Effector memory CD8-positive, alpha-beta T cell (primary cell): Measurements from ENCODE around the gene MAP1LC3B2.

Source experiments
- ATAC-seq: fragments of 150-1000 bp; cut with Tn5 transposase; replicated peaks from 2 replicates; pipeline ENCODE4 v1.10.0; 2021; ENCODE audit warnings: mild to moderate bottlenecking, moderate library complexity
- DNase-seq, 3 experiments: peaks; one replicate each; pipeline ENCODE4 v3.0.0; 2021
- H3K27ac Mint-ChIP-seq, 2 donors: one replicate each; pipeline ENCODE4 v1.8.0; 2022; ENCODE audit warnings: mild to moderate bottlenecking in 2 of 2, mixed read lengths in 2 of 2, moderate library complexity in 2 of 2
- H3K27me3 Mint-ChIP-seq, 2 donors: one replicate each; pipeline ENCODE4 v1.8.0; 2022; ENCODE audit warnings: mixed read lengths in 2 of 2
- H3K36me3 Mint-ChIP-seq: one replicate; pipeline ENCODE4 v1.8.0; 2022; ENCODE audit warnings: mild to moderate bottlenecking, moderate library complexity, mixed read lengths; ENCODE audit not compliant: insufficient read depth
- H3K4me1 Mint-ChIP-seq, 2 donors: one replicate each; pipeline ENCODE4 v1.8.0; 2022; ENCODE audit warnings: low read depth in 2 of 2, mixed read lengths in 2 of 2
- H3K4me3 Mint-ChIP-seq, 2 donors: one replicate each; pipeline ENCODE4 v1.8.0; 2022; ENCODE audit warnings: mild to moderate bottlenecking in 2 of 2, mixed read lengths in 2 of 2, moderate library complexity in 2 of 2
- H3K9me3 Mint-ChIP-seq, 2 donors: one replicate each; pipeline ENCODE4 v1.8.0; 2022; ENCODE audit warnings: mixed read lengths in 2 of 2

Gene MAP1LC3B2

DNA sequence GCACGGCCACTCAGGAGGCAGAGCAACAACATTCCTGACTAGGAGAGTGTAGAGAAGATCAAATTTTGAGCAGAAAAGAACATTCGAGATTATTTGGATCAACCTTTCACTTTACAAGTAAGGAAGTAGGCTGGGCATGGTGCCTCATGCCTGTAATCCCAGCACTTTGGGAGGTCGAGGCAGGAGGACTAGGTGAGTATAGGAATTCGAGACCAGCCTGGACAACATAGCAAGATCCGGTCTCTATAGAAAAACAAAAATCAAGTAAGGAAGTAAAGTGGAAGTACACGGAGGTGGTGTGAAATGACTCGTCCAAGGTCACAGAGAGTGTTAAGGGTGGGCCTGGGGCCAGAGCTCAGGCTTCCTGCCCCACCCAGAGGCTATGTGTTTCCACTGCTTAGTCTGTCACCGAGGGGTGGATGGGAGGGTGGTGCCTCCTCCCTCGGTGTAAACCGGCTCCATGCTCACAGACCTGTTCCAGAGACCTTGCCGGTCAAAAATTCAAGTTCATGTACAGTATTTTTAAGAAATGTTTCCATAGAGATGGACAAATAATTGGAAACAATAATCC, 51.9 kb downstream of the MAP1LC3B2 start:
- ATAC-seq (no peak), DNase-seq (no peak)
- Mint-ChIP-seq H3K4me3 (no peak overlapping the region), H3K4me1 (peaks cover 3 to 7% of the 10 kb centered on the region in 2 donors), H3K27ac (peak overlapping the region in 1 of 2 donors; percentile 5), H3K36me3 (no peaks in the 10 kb centered on the region), H3K27me3 (peaks cover 0 to 46% of the 10 kb centered on the region in 2 donors), H3K9me3 (no peaks in the 10 kb centered on the region)

DNA sequence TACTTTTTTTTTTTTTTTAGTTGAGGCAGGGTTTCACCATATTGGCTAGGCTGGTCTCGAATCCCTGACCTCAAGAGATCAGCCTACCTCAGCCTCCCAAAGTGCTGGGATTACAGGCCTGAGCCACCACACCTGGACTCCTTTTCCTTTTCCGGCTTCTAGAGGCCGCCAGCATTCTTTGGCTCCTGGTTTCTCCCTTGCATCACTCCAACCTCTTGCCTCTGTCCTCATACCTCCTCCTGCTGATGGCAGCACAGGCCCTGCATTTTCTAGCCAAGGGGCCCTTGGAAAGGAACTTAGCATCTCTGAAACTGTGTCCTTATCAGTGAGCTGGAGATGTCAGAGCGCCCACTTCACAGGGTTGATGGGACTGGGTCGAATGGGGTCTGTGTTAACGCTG, 53.3 kb downstream of the MAP1LC3B2 start:
- H3K36me3 Mint-ChIP-seq: no peaks in the 10 kb centered on the region
- H3K27ac Mint-ChIP-seq: peak overlapping the region in 1 of 2 donors; percentile 26
- H3K27me3 Mint-ChIP-seq: peaks cover 0 to 39% of the 10 kb centered on the region in 2 donors

DNA sequence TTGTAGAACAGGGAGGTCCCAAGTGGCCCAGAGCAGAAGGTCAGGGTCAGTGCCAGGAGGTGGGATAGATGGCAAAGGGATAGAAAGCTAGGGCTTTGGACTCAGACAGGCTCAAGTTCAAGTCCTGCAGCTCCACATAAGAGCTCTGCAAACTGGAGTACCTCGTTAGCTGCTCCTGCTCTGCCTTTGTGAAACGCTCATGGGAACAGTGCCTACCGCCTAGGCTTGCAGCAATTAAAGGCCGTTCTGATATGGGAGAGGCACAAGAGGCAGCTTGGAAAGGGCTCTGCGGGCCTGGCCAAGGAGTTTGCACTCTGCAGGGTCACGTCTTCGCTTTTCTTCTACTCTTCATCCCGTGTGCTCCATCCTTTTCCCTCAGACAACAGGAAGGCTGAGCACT, 54.1 kb downstream of the MAP1LC3B2 start:
- Mint-ChIP-seq H3K27ac (no peak overlapping the region), H3K4me1 (peaks cover 3 to 7% of the 10 kb centered on the region in 2 donors), H3K36me3 (no peaks in the 10 kb centered on the region), H3K4me3 (no peak overlapping the region), H3K27me3 (peaks cover 0 to 31% of the 10 kb centered on the region in 2 donors), H3K9me3 (no peaks in the 10 kb centered on the region)
- ATAC-seq: no peak
- DNase-seq: no peak

More for the DNA sequence above, 53.3 kb downstream of the MAP1LC3B2 start:
- ATAC-seq (no peak), DNase-seq (no peak)
- H3K9me3 Mint-ChIP-seq: no peaks in the 10 kb centered on the region
- peaks cover 3 to 7% of the 10 kb centered on the region in 2 donors for H3K4me1 Mint-ChIP-seq
- H3K4me3 Mint-ChIP-seq: no peak overlapping the region

DNA sequence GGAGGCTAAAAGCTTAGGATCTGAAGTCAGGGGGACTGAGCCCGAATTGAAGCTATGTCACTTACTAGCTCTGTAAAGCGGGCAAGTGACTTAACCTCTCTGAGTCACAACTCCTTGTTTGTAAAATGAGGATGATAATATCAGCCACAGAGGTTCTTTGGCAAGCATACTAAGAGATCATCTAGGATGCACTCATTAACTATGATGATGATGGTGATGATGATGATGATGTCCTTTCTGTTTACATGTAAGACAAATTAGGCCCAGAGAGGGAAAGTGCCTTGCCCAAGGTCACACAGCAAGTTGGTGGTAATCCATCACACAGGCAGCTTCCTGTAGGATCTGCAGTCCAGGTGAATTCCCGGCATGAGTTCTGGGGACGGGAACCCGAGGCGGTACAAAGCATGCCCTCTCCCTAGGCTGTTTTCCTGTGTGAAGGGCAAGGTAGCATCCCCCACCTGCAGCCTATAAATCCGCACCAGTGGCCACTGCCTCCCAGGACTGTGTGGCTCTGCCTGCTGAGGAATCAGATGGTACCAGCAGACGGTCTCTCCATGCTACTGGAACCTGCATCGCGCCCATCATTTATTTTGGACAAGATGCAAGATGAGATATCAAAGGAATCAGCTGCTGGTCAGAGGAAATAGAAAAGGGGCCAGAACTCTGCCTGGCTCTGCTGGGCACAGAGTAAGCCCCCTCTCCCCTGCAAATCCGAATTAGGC, 55.2 kb downstream of the MAP1LC3B2 start:
- ATAC-seq (no peak), DNase-seq (no peak)
- Mint-ChIP-seq H3K27me3 (peaks cover 0 to 34% of the 10 kb centered on the region in 2 donors), H3K4me1 (peaks cover 3 to 7% of the 10 kb centered on the region in 2 donors), H3K36me3 (no peaks in the 10 kb centered on the region), H3K9me3 (no peaks in the 10 kb centered on the region), H3K4me3 (no peak overlapping the region), H3K27ac (no peak overlapping the region)

GRCh38 chr12:116615141-116615861, 56.1 kb downstream of the MAP1LC3B2 start:
- no peak overlapping the region for H3K4me3 Mint-ChIP-seq
- H3K36me3 Mint-ChIP-seq: no peaks in the 10 kb centered on the region

DNA sequence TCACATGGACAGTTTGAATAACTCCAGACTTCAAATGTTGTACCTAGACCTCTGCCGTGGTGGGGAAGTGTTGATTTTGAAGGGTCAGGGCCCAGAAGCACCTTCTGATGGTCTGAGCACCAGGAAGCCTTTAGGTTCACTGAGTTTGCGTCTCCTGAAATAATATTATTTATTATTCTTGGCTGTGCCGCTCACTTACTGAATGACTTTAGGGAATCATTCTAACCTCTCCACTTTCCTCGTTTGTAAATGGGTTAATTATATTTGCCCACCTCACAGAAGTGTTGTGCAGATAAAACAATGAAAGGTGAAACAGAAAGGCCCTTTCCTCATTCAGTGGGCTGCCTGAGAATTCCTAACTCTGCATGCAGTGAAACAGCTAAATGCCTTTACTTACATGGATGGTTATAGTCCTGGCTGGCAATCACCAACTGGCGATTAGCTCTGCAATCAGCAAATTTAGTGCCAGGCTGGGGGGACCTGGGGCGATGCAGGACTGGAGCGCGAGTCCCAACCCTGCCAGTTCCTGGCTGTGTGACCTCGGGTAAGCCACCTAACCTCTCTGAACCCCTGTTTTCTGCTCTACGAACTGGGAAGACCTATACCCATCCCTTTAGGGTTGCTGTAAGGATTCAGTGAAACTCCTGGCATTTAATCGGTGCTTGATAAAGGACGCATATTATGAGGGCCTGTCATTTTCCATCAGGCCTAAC, 57.5 kb downstream of the MAP1LC3B2 start:
- H3K27ac Mint-ChIP-seq: no peak overlapping the region
- H3K4me1 Mint-ChIP-seq: no peaks in the 10 kb centered on the region
- H3K36me3 Mint-ChIP-seq: no peaks in the 10 kb centered on the region
- H3K9me3 Mint-ChIP-seq: no peaks in the 10 kb centered on the region
- H3K4me3 Mint-ChIP-seq: no peak overlapping the region
- ATAC-seq (no peak), DNase-seq (no peak)
- peaks cover 0 to 50% of the 10 kb centered on the region in 2 donors for H3K27me3 Mint-ChIP-seq

More at GRCh38 chr12:116615141-116615861, 56.1 kb downstream of the MAP1LC3B2 start:
- Mint-ChIP-seq H3K9me3 (no peaks in the 10 kb centered on the region), H3K27ac (no peak overlapping the region), H3K4me1 (peaks cover 3 to 7% of the 10 kb centered on the region in 2 donors), H3K27me3 (peaks cover 0 to 44% of the 10 kb centered on the region in 2 donors)
- no peak for ATAC-seq
- DNase-seq: no peak

- Mint-ChIP-seq H3K4me3 (no peak overlapping the region), H3K36me3 (peaks cover 3% of the 10 kb centered on the region), H3K9me3 (peaks cover 0 to 5% of the 10 kb centered on the region in 2 donors), H3K27me3 (peaks cover 7 to 38% of the 10 kb centered on the region in 2 donors), H3K4me1 (no peaks in the 10 kb centered on the region), H3K27ac (no peak overlapping the region)
- ATAC-seq (no peak), DNase-seq (no peak)
Observed at GRCh38 chr12:116619246-116619645, 60.1 kb downstream of the MAP1LC3B2 start.

DNA sequence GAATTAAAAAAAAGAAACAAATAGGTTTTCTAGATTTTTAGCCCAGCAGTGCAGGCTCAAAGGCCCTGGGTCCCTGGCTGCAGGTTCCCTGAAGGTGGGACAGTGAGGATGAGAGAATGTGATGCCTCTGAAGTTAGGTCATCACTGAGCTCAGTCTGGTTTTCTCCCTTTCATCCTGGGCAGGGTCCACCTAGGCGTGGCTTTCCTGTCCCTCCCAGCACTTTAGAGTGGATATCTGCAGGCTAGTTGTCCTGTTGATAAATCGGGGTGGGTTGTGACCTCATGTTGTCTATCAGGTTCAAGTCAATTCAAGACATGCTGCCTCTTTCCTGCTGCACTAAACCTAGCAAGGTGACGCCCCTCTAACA, 60.9 kb downstream of the MAP1LC3B2 start:
- ATAC-seq (no peak), DNase-seq (no peak)
- no peak overlapping the region for H3K27ac Mint-ChIP-seq
- peaks cover 7 to 43% of the 10 kb centered on the region in 2 donors for H3K27me3 Mint-ChIP-seq
- no peaks in the 10 kb centered on the region for H3K4me1 Mint-ChIP-seq
- no peak overlapping the region for H3K4me3 Mint-ChIP-seq
- peaks cover 3% of the 10 kb centered on the region for H3K36me3 Mint-ChIP-seq
- H3K9me3 Mint-ChIP-seq: peaks cover 0 to 5% of the 10 kb centered on the region in 2 donors

GRCh38 chr12:116620492-116621191, 61.5 kb downstream of the MAP1LC3B2 start:
- H3K9me3 Mint-ChIP-seq: peaks cover 0 to 5% of the 10 kb centered on the region in 2 donors
- H3K36me3 Mint-ChIP-seq: peaks cover 3% of the 10 kb centered on the region
- no peaks in the 10 kb centered on the region for H3K4me1 Mint-ChIP-seq
- ATAC-seq: no peak
- H3K4me3 Mint-ChIP-seq: no peak overlapping the region
- no peak overlapping the region for H3K27ac Mint-ChIP-seq
- no peak for DNase-seq
- peaks cover 7 to 38% of the 10 kb centered on the region in 2 donors for H3K27me3 Mint-ChIP-seq

GRCh38 chr12:116621194-116621593, 62.0 kb downstream of the MAP1LC3B2 start:
- H3K36me3 Mint-ChIP-seq: peaks cover 3% of the 10 kb centered on the region
- H3K27ac Mint-ChIP-seq: no peak overlapping the region
- DNase-seq (no peak), ATAC-seq (no peak)
- H3K27me3 Mint-ChIP-seq: peaks cover 7 to 44% of the 10 kb centered on the region in 2 donors
- no peak overlapping the region for H3K4me3 Mint-ChIP-seq
- no peaks in the 10 kb centered on the region for H3K4me1 Mint-ChIP-seq
- peaks cover 0 to 5% of the 10 kb centered on the region in 2 donors for H3K9me3 Mint-ChIP-seq

DNA sequence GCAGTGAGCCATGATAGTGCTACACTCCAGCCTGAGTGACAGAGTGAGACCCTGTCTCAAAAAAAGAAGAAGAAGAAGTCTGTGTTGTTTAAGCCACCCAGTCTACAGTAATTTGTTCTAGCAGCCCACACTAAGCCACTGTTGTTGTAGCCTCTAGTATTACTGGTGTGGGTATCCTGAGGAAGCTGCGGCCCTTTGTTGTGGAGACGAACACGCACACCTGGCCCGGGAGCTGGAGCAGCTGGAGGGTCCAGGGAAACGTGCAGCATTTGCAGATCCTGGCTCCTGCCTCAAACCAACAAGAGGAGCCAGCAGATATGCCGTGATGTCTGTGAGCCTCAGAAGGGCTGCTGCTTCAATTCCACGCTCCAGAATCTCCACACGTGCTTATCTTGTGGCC, 65.3 kb downstream of the MAP1LC3B2 start:
- Mint-ChIP-seq H3K4me3 (no peak overlapping the region), H3K36me3 (peaks cover 3% of the 10 kb centered on the region), H3K27me3 (peaks cover 20 to 57% of the 10 kb centered on the region in 2 donors), H3K4me1 (no peaks in the 10 kb centered on the region), H3K9me3 (peaks cover 0 to 5% of the 10 kb centered on the region in 2 donors), H3K27ac (no peak overlapping the region)
- DNase-seq (no peak), ATAC-seq (no peak)

DNA sequence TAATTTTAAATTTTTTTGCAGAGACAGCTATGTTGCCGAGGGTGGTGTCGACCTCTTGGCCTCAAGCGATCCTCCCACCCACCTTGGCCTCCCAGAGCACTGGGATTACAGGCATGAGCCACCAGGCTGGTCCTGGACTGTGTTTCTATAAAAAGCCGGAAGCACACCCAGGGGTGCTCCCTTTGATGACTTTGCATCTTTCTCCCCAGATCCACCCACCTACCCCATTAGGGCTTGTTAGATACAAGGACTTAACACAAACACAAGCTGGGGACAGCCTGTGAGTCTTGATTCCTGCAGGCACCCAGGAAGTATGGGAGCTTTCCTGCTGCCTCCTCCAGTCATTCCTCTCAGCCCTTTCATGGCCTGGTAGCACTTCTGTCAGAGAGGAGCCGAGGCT, 67.0 kb downstream of the MAP1LC3B2 start:
- H3K4me3 Mint-ChIP-seq: no peak overlapping the region

More for the DNA sequence above, 67.0 kb downstream of the MAP1LC3B2 start:
- Mint-ChIP-seq H3K27ac (no peak overlapping the region), H3K4me1 (no peaks in the 10 kb centered on the region), H3K9me3 (peaks cover 0 to 5% of the 10 kb centered on the region in 2 donors), H3K27me3 (peaks cover 33 to 54% of the 10 kb centered on the region in 2 donors), H3K36me3 (peaks cover 3% of the 10 kb centered on the region)
- no peak for DNase-seq
- ATAC-seq: no peak
